Measurements from ENCODE around the gene C16orf96.
"Not testable (repeated sequence)": the region's sequence is repeated elsewhere in the genome, so short reads cannot be mapped to it uniquely, and the experiment has no call there.

The C16orf96 gene

GRCh38 chr16:4548124-4548523, 8.0 kb upstream of the C16orf96 start:
- intact Hi-C loops (cut with DNase I) = no loop called here
- no peak for DNase-seq

DNA sequence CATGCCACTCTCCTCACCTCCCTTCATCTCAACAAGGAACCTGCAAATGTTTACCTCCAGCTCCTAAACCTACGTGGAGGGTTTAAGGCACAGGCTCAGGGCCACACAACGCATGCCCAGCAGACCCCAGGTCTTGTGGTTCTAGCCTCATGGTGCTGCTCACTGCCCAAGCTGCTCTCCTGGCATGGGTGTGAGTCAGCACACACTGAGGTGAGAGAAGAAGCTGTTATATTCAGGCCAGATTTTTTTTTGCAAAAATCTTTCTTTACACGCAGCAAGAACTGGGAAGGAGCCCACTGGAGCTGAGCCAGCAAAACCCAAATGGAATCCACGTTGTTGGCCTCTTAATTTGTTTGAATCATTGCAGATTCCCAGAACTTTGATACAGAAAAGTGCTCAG, 5.5 kb upstream of the C16orf96 start:
- no peak for DNase-seq
- intact Hi-C loops (cut with DNase I) = no loop called here

GRCh38 chr16:4552541-4552940, 3.6 kb upstream of the C16orf96 start:
- intact Hi-C loops (cut with DNase I) = no loop called here

DNA sequence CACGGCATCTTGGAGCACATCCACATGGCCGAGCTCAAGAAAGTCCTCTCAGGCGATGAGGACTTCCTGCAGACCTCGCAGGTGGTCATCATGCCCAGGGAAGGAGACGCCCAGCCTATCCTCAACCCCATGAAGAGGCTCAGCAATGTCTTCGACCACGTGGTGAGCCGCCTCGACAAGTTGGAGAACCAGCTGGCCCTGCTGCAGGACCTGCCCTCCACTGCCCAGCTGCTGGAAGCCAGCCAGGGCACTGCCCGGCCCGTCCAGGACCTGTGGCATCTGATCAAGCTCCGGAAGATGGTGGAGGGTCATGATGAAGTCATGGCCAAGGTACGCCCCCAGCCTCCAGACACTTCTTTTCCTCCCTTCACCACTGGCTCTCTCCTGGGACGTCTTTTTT, 440 bp downstream of the C16orf96 start:
- intact Hi-C loops (cut with DNase I) = no loop called here

More at GRCh38 chr16:4552541-4552940, 3.6 kb upstream of the C16orf96 start:
- no peak for DNase-seq

DNA sequence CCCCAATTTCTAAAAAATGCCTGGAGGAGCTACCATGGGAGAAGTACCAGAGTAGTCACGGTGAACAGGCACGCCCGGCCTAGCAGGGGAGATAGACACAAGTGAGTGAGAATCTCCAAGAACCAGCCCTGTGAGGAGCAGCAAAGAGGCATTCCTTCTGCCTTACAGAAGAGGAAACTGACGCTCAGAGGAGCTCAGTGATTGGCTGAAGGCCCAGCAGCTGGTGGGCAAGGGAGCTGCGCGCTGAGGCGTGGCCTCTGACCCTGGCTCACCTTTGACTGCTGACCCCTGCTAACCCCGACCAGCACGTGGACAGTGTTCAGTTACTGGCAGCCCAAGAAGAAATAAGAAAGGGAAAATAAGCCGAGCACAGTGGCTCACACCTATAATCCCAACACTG, 1.8 kb downstream of the C16orf96 start:
- DNase-seq = no peak
- intact Hi-C loops (cut with DNase I) = no loop called here

More for the DNA sequence above, 440 bp downstream of the C16orf96 start:
- no peak for DNase-seq

DNA sequence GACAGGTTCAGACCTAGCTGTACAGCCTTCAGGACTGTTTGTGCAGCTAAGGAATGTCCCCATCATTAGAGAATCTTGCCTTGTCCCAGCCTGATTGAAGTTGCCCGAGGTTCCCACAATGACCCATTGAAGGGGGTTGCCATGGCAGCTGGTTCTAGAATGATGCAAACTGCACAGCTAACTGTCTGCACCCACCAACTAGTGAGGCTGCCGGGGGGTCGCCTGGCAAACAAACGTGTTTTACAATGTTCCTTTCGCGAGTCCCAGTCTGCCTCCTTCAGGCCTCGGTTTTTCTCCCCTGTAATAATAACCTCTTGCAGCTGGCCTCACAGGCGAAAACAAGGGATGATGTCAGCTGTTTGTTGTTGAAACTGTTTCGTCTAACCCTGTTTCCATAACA, 5.5 kb downstream of the C16orf96 start:
- DNase-seq = peak in 40 of 42 donors; percentile 24 to 79 (median 56)
- intact Hi-C loops (cut with DNase I) = no loop called here

DNA sequence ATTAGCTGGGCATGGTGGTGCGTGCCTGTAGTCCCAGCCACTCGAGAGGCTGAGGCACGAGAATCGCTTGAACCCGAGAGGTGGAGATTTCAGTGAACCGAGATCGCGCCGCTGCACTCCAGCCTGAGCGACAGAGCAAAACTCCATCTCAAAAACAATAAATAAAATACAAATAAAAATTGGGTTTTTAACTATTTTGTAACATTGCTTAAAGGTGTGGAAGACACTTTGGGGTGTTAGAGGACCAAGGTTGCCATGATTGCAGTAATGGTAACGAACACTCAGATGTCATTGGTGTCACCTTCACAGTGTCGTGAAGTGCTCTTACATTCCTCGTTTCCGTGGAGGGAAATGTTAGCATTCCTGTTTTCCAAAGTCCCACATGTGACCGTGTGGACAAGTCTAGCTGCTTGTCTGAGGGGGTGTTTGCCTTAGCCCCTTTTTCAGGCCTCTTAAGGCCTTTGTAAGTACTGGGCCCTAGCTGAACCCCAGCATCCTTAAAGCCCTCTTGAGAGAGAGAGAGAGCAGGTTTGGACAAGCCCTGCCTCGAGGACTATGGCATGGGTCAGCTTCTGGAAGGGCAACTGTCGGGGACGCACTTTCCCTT, 8.6 kb downstream of the C16orf96 start:
- intact Hi-C loops (cut with DNase I) = no loop called here

GRCh38 chr16:4566144-4566543, 10.0 kb downstream of the C16orf96 start:
- DNase-seq = no peak
- intact Hi-C loops (cut with DNase I) = no loop called here

More for the DNA sequence above, 8.6 kb downstream of the C16orf96 start:
- DNase-seq = no peak

DNA sequence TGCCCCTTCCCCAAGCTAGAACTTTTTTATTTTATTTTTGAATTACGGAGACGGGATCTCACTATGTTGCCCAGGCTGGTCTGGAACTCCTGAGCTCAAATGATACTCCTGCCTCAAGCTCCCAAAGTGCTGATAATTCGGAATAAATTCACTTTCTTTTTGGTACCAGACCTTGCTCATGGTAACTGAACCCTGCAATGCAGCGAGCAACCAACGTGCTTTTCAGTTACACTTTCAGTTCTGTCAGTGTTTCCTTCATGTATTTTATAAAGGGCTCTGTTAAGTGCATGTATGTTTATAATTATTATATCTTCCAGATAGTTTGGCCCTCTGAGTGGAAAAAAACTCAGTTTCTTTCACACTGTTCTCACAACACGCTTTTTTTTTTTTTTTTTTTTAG, 13.9 kb downstream of the C16orf96 start:
- DNase-seq = no peak
- intact Hi-C loops (cut with DNase I) = no loop called here

- DNase-seq = no peak
- intact Hi-C loops (cut with DNase I) = no loop called here
Observed at GRCh38 chr16:4570688-4571321, 14.7 kb downstream of the C16orf96 start.

DNA sequence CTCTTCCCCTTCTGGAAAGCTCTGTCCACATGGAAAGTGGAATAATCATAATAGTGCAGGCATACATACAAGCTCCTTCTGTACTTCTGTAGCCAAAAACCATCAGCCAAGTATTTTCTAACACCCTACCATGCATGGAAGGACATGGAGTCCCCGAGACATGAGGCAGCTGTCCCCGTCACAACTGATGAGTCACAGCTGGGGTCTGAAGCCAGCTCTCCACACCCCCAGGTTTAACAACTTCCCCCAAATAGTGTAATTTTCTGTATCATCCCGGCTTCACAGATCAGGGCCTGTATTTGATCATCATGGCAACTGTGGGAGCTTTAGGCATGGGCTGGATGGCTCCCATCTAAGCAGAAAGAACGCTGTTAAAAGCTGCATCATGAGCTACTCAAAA, 16.6 kb downstream of the C16orf96 start:
- intact Hi-C loops (cut with DNase I) = no loop called here
- DNase-seq = no peak

DNA sequence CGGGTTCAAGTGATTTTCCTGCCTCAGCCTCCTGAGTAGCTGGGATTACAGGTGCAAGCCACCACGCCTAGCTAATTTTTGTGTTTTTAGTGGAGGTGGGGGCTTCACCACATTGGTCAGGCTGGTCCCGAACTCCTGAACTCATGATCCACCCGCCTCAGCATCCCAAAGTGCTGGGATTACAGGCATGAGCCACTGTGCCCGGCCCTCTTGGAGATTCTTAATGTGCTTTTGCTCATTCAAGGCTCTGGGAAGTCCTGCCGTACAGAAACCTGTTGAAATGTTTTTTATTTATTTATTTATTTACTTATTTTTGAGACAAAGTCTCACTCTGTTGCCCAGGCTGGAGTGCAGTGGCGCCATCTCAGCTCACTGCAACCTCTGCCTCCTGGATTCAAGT, 17.8 kb downstream of the C16orf96 start:
- not testable (repeated sequence) for DNase-seq

GRCh38 chr16:4574919-4575705, 19.0 kb downstream of the C16orf96 start:
- intact Hi-C loops (cut with DNase I) = no loop called here
- no peak for DNase-seq

More for the DNA sequence above, 17.8 kb downstream of the C16orf96 start:
- intact Hi-C loops (cut with DNase I) = not testable (repeated sequence)

- intact Hi-C loops (cut with DNase I) = no loop called here
- DNase-seq = no peak
Observed at GRCh38 chr16:4576008-4576407, 19.9 kb downstream of the C16orf96 start.

- DNase-seq = no peak
- intact Hi-C loops (cut with DNase I) = no loop called here
Observed at GRCh38 chr16:4578961-4579530, 22.9 kb downstream of the C16orf96 start.

- intact Hi-C loops (cut with DNase I) = no loop called here
- DNase-seq = no peak
Observed at GRCh38 chr16:4580250-4580649, 24.1 kb downstream of the C16orf96 start.

DNA sequence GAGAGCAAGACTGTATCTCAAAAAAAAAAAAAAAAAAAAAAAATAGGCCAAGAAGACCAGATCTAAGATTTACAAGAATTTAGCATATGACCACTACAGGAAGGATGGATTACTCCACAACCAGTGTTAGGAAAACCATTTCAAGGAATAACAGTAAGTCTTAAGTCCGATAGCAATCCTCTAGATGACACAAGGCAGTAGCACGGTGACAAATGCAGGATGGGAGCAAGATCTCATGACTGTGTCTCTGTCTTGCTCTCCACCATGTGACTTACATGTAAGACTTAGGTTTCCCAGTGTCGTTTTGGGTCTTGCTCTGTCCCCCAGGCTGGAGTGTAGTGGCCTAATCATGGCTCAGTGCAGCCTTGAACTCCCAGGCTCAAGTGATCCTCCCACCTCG, 27.8 kb downstream of the C16orf96 start:
- intact Hi-C loops (cut with DNase I) = no loop called here
- no peak for DNase-seq

GRCh38 chr16:4586291-4586690, 30.2 kb downstream of the C16orf96 start:
- no peak for DNase-seq
- intact Hi-C loops (cut with DNase I) = no loop called here

DNA sequence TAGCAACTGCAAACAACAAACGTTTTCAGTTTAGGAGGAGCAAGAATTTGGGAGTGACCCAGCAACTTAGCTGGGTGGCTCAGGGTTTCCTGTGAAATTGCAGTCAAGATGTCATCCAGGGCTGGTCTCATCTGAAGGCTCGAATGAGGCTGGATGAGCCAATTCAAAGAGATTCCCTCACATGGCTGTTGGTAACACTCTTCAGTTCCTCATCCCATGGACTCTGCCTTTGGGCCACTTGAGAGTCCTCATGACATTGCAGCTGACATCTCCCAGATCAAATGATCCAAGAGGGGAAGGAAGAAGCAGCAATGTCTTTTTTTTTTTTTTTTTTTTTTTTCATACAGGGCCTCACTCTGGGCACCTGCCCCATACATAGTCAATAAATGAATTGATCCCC, 32.2 kb downstream of the C16orf96 start:
- no peak for DNase-seq
- intact Hi-C loops (cut with DNase I) = no loop called here

GRCh38 chr16:4588961-4589360, 32.8 kb downstream of the C16orf96 start:
- intact Hi-C loops (cut with DNase I) = no loop called here
- DNase-seq = no peak
